Glomerular visceral epithelial cell (primary cell): ENCODE measurements around the gene CPOX.
"Not testable (repeated sequence)": the region's sequence is repeated elsewhere in the genome, so short reads cannot be mapped to it uniquely, and the experiment has no call there.

ENCODE experiments used
- DNase-seq: peaks from one replicate; pipeline ENCODE4 v3.0.0-alpha.2; 2016; ENCODE audit errors: extremely low spot score

CPOX gene

DNA sequence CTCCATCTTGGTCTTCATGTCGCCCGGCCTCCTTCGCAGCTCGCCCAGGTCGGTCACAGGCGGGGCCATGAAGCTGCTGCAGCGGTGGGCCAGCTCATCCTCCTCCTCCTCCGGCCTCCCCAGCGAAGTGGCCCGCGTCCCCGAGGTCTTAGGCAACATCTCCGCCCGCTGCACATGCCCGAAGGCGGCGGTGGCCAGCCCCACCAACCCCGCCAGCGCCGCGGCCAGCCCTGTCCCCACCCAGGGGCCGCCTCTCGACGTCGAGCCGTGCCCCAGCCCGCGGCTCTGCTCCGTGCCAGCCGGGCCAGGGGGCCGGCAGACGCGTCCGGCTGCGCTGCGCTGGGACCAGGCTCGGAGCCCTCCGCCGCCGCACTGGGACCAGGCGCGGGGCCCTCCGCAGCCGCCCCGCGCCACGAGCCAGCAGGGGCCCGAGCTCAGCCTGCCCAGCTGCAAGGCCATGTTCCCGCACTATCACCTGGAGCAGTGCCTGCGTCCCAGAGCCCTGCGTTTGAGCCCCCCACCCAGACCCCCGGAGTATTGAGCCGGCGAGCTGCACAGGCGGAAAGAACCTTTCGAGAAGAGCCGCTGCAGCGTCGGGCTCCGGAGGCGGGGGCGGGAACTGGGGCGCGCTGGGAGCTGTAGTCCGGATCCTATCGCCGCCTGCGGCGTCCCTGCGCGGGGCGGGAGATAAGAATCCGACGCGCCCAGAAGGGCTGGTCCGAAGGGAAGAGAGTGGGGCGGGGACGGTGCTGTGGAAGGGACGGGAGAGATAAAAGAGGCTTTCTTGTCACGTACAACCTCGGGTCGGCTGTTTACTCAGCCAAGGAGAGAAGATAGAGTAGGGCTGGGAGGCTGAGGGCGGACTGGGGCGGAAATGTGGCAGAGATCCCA is at the start of gene CPOX:
Gene CPOX, minus strand, starts transcription at position 566 of the 891 bp plus-strand sequence. Its CDS starts 107 bp downstream, at position 459.
- DNase-seq: peak; percentile 91

DNA sequence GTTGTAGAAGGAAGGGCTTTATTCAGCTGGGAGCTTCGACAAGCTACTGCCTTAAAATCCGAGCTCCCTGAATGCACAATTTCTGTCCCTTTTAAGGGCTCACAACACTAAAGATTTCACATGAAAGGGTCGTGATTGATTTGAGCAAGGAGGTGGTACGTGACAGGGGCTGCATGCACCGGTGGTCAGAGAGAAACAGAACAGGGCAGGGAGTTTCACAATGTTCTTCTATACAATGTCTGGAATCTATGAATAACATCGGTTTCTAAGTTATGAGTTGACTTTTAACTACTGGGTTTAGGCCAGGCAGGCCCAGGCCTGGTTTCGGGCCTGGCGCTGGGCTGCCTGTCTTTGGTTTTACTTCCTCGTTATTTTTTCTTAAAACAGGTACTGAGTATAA is 49.4 kb upstream of the CPOX start:
- DNase-seq: not testable (repeated sequence)

DNA sequence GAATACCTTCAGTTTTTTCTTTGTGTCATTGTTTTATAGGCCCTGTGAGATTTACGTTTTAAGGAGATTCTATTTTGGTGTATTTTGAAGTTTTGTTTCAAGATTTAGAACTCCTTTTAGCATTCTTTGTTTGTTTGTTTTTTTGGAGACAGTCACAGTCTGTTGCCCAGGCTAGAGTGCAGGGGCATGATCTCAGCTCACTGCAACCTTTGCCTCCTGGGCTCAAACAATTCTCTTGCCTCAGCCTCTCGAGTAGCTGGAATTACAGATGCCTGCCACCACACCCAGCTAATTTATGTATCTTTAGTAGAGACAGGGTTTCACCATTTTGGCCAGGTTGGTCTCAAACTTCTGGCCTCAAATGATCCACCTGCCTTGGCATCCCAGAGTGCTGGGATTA is 48.3 kb upstream of the CPOX start:
- DNase-seq: not testable (repeated sequence)

DNA sequence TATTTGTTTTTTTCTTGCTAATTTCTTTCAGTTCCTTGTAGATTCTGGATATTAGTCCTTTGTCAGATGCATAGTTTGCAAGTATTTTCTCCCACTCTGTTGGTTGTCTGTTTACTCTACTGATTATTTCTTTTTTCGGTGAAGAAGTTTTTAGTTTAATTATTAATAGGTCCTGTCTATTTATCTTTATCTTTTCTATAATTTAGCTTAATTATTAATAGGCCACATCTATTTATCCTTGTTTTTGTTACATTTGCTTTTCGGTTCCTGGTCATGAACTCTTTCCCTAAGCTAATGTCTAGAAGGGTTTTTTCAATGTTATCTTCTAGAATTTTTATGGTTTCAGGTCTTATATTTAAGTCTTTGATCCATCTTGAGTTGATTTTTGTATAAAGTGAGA is 45.1 kb upstream of the CPOX start:
- not testable (repeated sequence) for DNase-seq

DNA sequence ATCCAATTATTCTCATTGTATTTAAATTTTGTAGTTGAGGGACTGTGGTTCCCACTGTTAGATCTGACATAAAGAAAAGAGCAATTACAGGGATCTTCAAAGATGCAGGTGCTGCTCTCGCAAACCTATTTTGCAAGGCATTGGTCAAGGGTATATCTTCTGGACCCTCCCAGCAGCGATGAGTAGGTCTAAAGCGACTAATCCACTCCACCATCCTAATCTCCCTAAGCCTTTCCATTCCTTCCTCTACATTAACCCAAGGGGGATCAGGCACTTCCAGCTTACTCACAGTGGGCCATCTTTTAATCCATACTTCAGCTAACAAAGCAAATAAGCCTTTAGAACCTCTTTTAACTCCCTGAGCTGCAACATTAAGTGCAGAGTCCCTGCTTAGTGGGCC is 37.0 kb upstream of the CPOX start:
- no peak for DNase-seq

DNA sequence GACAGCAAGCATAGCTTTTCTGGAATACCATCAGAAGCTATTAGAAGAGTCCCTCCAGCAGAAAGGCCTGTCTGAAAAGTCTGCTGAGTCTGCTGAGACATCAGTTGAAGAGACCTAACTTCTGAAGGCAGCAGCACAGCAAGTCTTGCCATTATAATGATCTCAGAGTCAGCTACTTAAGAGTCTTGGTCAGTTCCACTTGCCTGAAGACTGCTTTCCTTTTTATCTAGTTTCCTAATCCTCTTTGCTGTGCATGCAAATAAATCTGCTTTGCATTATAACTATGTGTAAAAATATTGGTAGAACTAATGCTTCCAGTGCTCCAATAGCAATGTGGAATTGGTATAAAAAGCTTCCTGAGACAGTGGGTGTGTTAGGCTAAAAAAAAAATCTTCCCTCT is 34.9 kb upstream of the CPOX start:
- DNase-seq: no peak

DNA sequence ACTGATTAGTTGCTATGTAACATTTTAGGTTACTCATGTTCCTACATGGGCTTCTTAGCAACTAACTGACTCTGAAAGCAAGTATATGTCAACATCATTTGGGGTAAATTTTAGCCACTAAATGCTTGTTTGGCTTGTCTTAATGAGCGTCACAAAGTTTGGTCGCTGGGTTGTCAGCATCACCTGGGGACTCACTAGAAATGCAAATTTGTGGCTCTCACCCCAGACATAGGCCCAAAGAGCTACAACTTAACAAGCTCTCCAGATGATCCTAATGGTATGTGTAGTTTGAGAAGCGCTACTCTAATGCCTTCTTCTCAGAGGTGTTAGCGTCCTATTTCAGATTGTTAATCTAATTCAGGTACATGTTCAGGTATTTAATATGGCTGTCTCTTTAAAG is 32.7 kb upstream of the CPOX start:
- DNase-seq: no peak

DNA sequence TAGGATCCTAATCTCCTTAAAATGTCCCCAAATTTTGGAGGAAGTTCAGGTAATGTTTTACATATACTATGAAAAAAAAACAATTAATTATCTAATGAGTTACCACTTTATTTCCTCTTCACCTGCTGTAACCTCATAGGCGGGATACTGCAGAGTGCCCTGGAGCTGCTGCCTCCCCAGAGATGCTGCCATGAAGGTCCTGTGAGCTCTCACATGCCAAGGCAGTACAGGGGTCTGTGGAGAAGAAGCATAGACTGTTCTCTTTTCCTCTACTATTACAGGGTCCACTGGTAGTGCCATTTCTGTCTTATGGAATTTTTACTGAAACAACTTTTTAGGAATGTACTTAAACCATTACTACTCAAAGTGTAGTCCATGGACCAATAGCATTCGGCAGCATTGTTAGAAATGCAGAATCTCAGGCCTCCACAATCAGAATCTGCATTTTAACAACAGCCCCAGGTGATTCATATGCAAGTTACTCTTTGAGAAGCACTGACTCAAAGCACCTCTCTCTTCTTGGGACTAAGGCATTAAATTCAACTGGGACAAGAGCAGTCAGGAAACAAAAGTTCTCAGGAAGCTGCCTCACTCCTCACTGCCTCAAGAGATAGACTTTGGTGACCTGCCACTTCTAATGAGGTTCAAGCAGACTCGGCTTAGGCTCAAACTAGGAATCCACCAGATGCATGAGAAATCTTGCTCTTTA is 30.3 kb upstream of the CPOX start:
- DNase-seq: no peak

DNA sequence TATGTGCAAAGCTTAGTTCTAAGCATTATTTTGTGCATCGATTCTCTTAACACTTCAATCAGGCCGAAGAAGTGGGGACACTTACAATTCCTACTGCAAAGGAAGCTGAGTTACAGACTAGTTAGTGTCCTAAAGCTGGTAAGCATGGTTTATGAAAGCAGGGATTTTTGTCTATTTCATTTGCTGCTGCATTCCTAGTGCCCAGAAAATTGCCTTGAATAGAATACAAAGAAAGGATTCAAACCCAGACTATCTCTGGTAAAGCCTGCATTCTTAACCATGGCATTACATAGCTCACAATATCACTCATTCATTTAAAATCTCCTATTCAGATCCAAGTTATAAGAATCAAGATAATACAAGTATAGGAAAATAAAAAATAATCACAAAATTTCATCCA is 24.4 kb upstream of the CPOX start:
- no peak for DNase-seq

DNA sequence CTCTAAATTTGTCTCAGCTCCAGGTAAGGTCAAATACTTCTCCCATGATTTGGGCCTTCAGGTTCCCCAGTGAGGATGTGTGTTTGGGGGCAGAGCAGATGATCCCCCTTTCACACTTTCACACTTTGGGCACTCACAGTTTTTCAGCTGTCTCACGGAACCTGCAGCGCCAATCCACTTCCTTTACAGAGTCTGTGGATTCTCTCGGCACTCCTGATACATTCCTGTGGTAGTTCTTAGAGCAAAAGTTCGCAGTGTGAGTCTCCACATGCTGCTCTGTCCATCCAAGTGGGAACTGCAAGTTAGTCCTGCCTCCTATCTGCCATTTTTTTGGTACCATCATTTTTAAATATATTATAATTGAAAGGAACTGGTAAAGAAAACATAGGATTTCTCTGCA is 20.2 kb upstream of the CPOX start:
- peak; percentile 21 for DNase-seq

DNA sequence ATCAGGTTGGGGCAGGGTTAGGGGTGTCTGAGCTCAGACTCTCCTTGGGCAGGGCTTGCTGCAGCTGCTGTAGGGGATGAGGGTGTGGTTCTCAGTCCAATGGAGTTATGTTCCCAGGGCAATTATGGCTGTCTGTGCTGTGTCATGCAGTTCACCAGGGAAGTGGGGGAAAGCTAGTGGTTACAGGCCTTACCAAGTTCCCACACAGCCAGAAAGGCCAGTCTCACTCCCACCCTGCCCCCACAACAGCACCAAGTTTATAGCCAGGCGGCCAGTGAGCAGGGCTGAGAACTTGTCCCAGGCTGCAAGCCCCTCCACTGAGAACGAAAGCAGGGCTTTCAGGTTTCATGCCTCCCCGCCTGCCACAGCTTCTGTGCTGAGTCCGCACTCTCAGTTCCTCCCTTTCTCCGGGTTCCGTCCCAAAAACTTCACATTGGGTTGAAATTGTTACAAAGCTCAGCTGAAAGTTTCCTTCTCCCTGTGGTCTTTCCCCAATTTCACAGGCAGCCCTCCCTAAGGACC is 19.6 kb upstream of the CPOX start:
- DNase-seq: no peak

DNA sequence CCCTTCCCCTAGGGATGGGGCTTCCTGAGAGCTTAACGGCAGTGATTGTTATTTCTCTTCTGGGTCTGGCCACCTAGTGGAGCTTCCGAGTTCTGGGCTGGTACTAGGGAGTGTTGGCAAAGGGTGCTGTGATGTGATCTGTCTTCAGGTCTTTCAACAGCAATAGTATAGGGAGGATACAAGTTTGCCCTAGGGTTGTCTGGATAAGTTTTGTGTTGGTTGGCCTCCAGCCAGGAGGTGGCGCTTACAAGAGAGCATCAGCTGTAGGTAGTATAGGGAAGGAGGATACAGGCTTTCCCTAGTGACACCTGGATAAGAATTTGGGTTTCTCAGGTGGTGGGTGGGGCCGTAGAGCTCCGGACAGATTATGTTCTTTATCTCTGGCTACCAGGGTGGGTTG is 19.2 kb upstream of the CPOX start:
- no peak for DNase-seq

DNA sequence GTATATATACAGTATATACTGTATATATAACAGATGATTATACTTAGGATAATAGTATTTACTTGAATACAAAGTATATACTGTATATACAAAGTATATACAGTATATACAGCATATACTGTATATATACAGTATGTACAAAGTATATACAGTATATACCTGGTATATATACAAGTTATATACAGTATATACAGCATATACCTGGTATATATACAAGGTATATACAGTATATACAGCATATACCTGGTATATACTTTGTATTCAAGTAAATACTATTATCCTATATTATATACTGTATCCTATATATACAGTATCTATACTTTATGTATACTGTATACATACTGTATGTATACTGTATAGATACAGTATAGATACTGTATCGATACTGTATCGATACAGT is 14.6 kb upstream of the CPOX start:
- no peak for DNase-seq

DNA sequence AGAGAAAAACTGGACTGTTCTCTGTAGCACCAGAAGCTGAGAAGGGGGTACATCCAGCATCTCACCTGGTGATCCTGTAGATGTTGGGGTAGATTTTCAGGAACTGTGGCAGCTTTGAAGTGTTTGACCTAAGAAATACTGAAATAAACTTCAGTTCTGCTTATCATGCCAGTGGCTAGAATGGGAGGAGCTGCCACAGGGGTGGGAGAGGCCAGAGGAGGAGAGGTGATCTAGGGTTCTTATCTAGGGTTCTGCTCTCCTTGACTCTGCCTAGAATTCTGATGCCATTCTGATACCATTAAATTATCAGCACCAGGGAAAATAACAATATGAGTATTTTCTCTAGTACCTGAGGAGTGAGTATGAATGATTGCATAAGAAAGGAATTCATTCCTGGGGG is 10.2 kb upstream of the CPOX start:
- DNase-seq: no peak

DNA sequence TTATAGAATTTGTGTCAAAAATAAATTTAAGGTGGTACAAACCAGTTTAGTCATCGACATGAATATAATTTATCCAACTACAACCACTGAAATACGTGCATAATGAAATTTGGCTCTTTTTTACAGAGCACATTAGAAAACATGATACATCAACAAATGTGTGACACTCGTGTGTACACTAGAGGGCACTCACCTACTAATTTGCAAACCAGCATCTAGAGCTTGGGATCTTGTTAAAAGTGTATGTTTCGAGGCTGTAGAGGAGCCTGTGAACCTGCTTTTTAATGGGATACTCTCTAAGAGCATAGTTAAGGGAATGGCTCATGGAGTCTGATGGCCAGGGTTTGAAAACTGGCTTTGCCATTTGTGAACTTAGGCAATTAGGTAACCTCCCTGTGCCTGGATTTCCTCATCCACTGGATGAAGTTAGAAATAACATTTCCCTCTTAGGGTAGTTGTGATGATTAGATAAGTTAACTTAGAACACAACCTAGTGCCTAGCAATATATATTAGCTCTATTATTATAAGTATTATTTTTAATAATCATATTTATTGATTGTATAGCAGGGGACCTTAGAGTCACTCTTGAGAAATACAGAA is 8.8 kb upstream of the CPOX start:
- peak; percentile 60 for DNase-seq

DNA sequence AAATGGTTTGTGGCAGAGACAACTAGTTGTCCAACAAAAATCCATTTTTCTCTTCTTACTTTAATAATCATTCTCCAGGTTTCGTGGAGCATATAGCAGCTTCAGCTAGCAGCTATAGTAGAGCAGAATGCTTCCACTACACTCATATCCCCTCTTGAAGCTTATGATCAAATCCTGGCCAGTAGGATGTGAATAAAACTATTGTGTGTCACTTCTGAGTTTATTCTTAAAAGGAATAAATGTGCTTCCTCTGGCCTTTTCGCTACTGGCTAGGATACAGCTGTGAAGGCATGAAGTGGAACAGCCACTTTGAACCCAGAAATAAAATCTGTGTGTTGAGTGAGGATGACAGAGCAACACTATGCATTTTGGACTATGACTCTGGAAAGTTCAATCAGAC is 7.8 kb upstream of the CPOX start:
- no peak for DNase-seq

DNA sequence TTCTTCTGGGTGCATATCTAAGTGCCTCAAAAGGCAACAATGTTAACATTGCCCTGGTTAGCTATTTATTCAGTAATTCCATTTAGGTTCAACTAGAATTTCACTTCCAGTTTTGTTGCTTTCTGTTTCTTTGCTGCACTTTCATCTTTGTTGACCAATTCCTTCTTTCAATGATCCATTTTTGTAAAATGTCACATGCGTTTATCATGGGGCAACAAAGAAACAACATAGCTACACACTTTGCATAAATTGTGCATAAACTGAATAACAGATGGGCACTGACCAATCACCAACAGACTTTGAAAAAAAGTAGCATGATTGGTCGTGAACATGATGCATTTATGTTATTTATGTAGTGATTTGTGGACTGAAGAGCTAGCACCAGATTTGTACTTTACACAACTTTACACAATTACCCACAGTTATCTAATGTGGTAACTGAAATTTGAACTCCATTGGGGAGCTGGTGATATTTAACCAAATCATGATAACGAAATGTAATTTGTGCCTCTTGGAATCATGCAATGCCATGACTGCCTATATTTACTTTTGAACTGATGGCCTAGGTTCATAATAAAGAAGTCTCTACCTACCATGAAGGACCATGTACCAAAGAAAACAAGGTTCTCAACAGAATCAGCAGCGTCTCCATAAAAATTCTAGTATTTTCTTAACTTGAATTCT is 7.1 kb upstream of the CPOX start:
- DNase-seq: no peak

DNA sequence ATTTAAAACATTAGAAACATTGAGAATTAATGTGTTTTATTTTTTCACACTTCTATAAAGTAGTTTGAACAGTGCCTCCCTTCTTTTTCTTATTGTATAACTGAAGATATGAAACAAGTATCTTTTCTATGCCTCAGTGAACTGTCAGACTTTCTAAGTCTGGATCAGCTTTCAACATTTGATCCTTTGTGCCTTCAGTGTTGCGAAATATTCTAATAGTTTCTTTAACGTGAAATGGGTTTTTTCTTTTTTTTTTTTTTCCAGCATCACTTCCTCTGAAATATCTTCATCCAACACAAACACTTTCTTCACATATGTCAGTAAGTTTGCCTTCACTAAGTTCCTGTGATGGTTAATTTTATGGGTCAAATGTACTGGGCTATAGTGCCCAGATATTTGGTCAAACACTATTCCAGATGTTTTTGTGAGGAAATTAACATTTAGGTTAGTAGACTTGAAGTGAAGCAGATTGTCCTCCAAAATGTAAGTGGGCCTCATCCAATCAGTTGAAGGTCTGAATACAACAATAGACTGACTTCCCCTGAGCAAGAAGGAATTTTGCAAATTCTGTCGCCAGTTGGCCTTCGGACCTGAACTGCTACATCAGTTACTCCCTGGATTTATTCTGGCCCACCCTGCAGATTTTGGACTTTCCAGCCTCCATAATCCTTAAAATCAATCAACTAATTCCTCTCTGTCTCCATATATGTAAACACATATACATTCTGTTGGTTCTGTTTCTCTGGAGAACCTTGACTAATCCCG is 6.4 kb upstream of the CPOX start:
- DNase-seq: no peak

DNA sequence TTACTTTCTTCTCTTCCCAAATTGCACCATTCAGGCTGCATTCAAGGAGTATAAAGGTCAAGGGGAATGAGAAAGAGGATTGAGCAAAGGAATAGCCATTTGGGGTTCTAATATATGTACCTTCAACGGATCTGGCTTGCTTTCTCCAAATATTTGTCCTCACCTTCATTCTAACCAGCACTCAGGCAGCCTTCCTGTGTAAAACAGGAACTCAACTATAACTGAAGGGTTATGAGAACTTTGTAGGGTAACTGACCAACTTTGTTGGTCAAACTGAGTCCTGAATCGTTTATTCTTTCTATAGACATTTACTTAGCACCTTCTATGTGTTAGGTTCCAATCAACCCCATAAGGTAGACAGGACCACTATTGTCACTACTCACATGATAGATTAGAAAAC is 5.1 kb upstream of the CPOX start:
- DNase-seq: no peak

DNA sequence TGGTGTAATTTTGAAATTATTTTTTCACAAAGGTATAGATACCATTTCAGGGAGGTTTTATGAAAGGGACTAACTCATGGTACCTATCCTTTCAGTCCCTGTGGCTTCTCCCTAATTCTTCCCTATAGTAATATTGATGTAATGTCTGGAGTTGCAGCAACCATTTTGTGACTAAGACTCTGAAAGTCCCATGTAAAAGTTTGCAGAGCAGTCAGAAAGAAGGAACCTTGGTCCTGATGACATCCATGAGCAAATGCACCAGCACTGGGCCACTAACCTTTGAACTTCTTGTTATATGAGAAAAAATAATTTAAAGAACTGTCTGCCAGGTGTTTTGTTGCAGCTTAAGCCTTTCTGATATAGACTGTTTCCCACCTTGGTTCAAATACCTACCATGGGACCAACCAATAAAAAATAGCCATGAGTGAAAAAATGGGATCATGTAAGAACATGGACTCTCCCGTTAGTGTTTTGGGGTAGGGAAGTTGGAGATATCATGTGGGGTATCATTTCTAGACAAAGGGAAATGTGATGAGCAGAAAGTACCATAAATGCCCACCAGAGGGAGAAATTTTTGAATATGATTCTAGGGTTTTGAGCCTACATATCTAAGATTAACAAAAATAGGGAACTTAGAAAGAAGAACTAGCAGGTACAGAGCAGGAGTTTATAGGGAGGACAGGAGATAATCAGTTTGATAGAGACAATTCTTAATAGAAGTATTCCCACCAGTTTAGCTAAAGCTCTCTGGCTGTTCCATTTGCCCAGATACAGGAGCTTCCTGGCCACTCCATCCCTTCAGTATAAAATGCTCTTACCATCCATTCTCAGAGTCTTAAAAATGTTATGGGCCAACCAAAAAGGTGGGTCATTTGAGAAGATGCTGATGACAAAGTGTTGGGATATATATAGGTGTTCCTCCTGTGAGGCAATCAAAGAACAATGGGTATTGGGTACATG is 3.4 kb upstream of the CPOX start:
- peak; percentile 38 for DNase-seq
